H1 (cell line): ENCODE results near the gene DLG5. TPM values are rescaled to one million over a fixed set of nuclear protein-coding genes. Genes with fewer than 3 reads are reported as not detected.

Source experiments
- CHD7 ChIP-seq: fragments of 300-600 bp; sonication (generic); IDR thresholded peaks from 2 replicates; pipeline ENCODE4 v1.7.1; 2012; ENCODE audit warnings: low read length, moderate library complexity, mild to moderate bottlenecking, inconsistent platforms; ENCODE audit not compliant: insufficient replicate concordance
- EP300 ChIP-seq, 2 experiments: IDR thresholded peaks; 1 replicate in 1 of 2; 2 replicates in 1 of 2; pipeline ENCODE4 v1.6.1; 2011 to 2012; ENCODE audit warnings: low read depth in 2 of 2, low read length in 2 of 2, mild to moderate bottlenecking in 2 of 2, borderline replicate concordance in 1 of 2, inconsistent platforms in 1 of 2, moderate library complexity in 1 of 2
- GTF2F1 ChIP-seq: IDR thresholded peaks from 2 replicates; pipeline ENCODE4 v1.6.1; 2012; ENCODE audit warnings: low read depth, low read length, improper control_type of control experiment, borderline replicate concordance
- HDAC6 ChIP-seq: IDR thresholded peaks from one replicate; pipeline ENCODE4 v1.7.1; 2012; ENCODE audit warnings: low read depth, mild to moderate bottlenecking, inconsistent platforms, low read length, moderate library complexity
- NRF1 ChIP-seq: IDR thresholded peaks from 2 replicates; pipeline ENCODE4 v1.6.1; 2011; ENCODE audit warnings: mild to moderate bottlenecking, low read depth, low read length, improper control_type of control experiment
- TAF1 ChIP-seq: IDR thresholded peaks from 2 replicates; pipeline ENCODE4 v1.6.1; 2011; ENCODE audit warnings: mild to moderate bottlenecking, low read depth, low read length
- USF2 ChIP-seq: IDR thresholded peaks from 2 replicates; pipeline ENCODE4 v1.6.1; 2011; ENCODE audit warnings: low read length, improper control_type of control experiment
- polyA plus RNA-seq, 7 experiments: library from polyadenylated mRNA; depleted of rRNA in 3 of 7; stranded (reverse) in 5 of 7; unstranded in 2 of 7; fragments of >200 nt in 5 of 7; fragments of 200-250 nt in 2 of 7; gene quantifications; 1 replicate in 5 of 7; 2 replicates in 1 of 7; 4 replicates in 1 of 7; pipeline versions ENCODE4 v1.2.1 to v1.2.3, GENCODE V29; 2011 to 2013; ENCODE audit warnings: missing spikeins in 2 of 7, mixed read lengths in 2 of 7
- total RNA-seq: library from RNA; stranded (reverse); fragmentation: NEBNext Ultra II Directional; extraction: Animal tissue kit (Norgen Biotek cat#: 25700); gene quantifications from 2 replicates; pipeline ENCODE4 v1.2.1, GENCODE V29; 2021

Gene DLG5
- total and polyA plus RNA-seq, 2 of the 8 experiments (the other 6 are each of a cell fraction or from before 2014, with no cell fraction given), result 15.6 to 71.4 TPM

- TF ChIP-seq CHD7 (no peak), NRF1 (no peak), TAF1 (no peak), EP300 (IDR thresholded peaks at IDR 0.05; ENCODE audit: borderline replicate concordance in 1 of 2, low read depth in 2 of 2, low read length in 2 of 2) (no peak), HDAC6 (no peak), USF2 (no peak), GTF2F1 (no peak)
These were observed 146.4 kb downstream of the DLG5 start (continued) for GRCh38 chr10:77780180-77780579.
